WTC11 (cell line): ENCODE data around the gene SNX30. TPM values are rescaled to one million over a fixed set of nuclear protein-coding genes. Genes with fewer than 3 reads are reported as not detected.

ENCODE experiments used
- AFF4 ChIP-seq: sonication (generic); formaldehyde crosslinking; IDR thresholded peaks from 2 replicates; pipeline ENCODE4 v1.8.1; 2023; ENCODE audit warnings: mild to moderate bottlenecking, missing genetic modification reagents, borderline replicate concordance
- AR ChIP-seq: fragments of 250-450 bp; sonication (Bioruptor Pico); IDR thresholded peaks from 2 replicates; pipeline ENCODE4 v1.9.0; 2021; ENCODE audit warnings: mild to moderate bottlenecking
- ATF2 ChIP-seq: sonication (generic); formaldehyde crosslinking; IDR thresholded peaks from 2 replicates; pipeline ENCODE4 v1.8.1; 2022; ENCODE audit warnings: low read depth, missing genetic modification reagents, borderline replicate concordance
- ATF6 ChIP-seq: sonication (generic); formaldehyde crosslinking; IDR thresholded peaks from 2 replicates; pipeline ENCODE4 v1.8.1; 2023; ENCODE audit warnings: mild to moderate bottlenecking, missing genetic modification reagents
- EMX1 ChIP-seq: fragments of 250-450 bp; sonication (Bioruptor Pico); IDR thresholded peaks from 2 replicates; pipeline ENCODE4 v1.8.0; 2021; ENCODE audit warnings: mild to moderate bottlenecking
- ESRRA ChIP-seq: sonication (generic); formaldehyde crosslinking; IDR thresholded peaks from 2 replicates; pipeline ENCODE4 v1.8.1; 2022; ENCODE audit warnings: mild to moderate bottlenecking, missing genetic modification reagents, borderline replicate concordance
- GABPB1 ChIP-seq: sonication (generic); formaldehyde crosslinking; IDR thresholded peaks from 2 replicates; pipeline ENCODE4 v1.8.1; 2023; ENCODE audit warnings: mild to moderate bottlenecking, missing genetic modification reagents
- HMGA2 ChIP-seq: fragments of 250-450 bp; sonication (Bioruptor Pico); IDR thresholded peaks from 2 replicates; pipeline ENCODE4 v1.4.0; 2021; ENCODE audit warnings: mild to moderate bottlenecking, moderate library complexity
- IRF1 ChIP-seq: sonication (generic); formaldehyde crosslinking; IDR thresholded peaks from 2 replicates; pipeline ENCODE4 v1.8.0; 2023; ENCODE audit warnings: missing genetic modification reagents
- MLX ChIP-seq: sonication (generic); formaldehyde crosslinking; IDR thresholded peaks from 2 replicates; pipeline ENCODE4 v1.8.1; 2023; ENCODE audit warnings: mild to moderate bottlenecking, missing genetic modification reagents, moderate library complexity
- NFYB ChIP-seq: sonication (generic); formaldehyde crosslinking; conservative IDR thresholded peaks from 2 replicates; pipeline ENCODE4 v1.8.0; 2022; ENCODE audit warnings: low read depth, missing genetic modification reagents
- NR2C2 ChIP-seq: sonication (generic); formaldehyde crosslinking; IDR thresholded peaks from 2 replicates; pipeline ENCODE4 v1.8.0; 2022; ENCODE audit warnings: mild to moderate bottlenecking, missing genetic modification reagents
- RELA ChIP-seq: sonication (generic); formaldehyde crosslinking; IDR thresholded peaks from 2 replicates; pipeline ENCODE4 v1.8.1; 2022; ENCODE audit warnings: missing genetic modification reagents, mild to moderate bottlenecking, borderline replicate concordance
- SMAD4 ChIP-seq: sonication (generic); formaldehyde crosslinking; IDR thresholded peaks from 2 replicates; pipeline ENCODE4 v1.8.0; 2022; ENCODE audit warnings: mild to moderate bottlenecking, missing genetic modification reagents
- STAT6 ChIP-seq: sonication (generic); formaldehyde crosslinking; conservative IDR thresholded peaks from 2 replicates; pipeline ENCODE4 v1.8.1; 2023; ENCODE audit warnings: mild to moderate bottlenecking, low read depth, missing genetic modification reagents, moderate library complexity
- TEAD1 ChIP-seq: sonication (generic); formaldehyde crosslinking; IDR thresholded peaks from 2 replicates; pipeline ENCODE4 v1.8.0; 2022; ENCODE audit warnings: mild to moderate bottlenecking, missing genetic modification reagents
- ZNF121 ChIP-seq: sonication (generic); formaldehyde crosslinking; IDR thresholded peaks from 2 replicates; pipeline ENCODE4 v1.8.0; 2023; ENCODE audit warnings: missing genetic modification reagents
- ZNF219 ChIP-seq: sonication (generic); formaldehyde crosslinking; IDR thresholded peaks from 2 replicates; pipeline ENCODE4 v1.8.0; 2023; ENCODE audit warnings: missing genetic modification reagents, mild to moderate bottlenecking, borderline replicate concordance
- ZNF232 ChIP-seq: sonication (generic); formaldehyde crosslinking; IDR thresholded peaks from 2 replicates; pipeline ENCODE4 v1.8.0; 2022; ENCODE audit warnings: mild to moderate bottlenecking, missing genetic modification reagents
- ZNF396 ChIP-seq: fragments of 250-450 bp; sonication (Bioruptor Pico); IDR thresholded peaks from 2 replicates; pipeline ENCODE4 v1.8.0; 2021; ENCODE audit warnings: mild to moderate bottlenecking, moderate library complexity, borderline replicate concordance
- ZNF425 ChIP-seq: fragments of 250-450 bp; sonication (Bioruptor Pico); conservative IDR thresholded peaks from 2 replicates; pipeline ENCODE4 v1.9.0; 2021; ENCODE audit warnings: mild to moderate bottlenecking
- total RNA-seq: library from RNA; stranded (reverse); gene quantifications from 3 replicates; pipeline ENCODE4 v1.2.3, GENCODE V29; 2021

SNX30 gene
- total RNA-seq, 1 experiment from 2014 or later, result 13.4 TPM

- no peak for TF ChIP-seq STAT6
- TF ChIP-seq GABPB1, result no peak
- no peak for TF ChIP-seq ZNF425
- TF ChIP-seq ZNF232, result 0 out of 2 replicates have a peak, but pooled peaks have one; percentile 38
- TF ChIP-seq IRF1, result no peak
- TF ChIP-seq ATF2 (CRISPR knock-in tag), result no peak
- TF ChIP-seq MLX (CRISPR knock-in tag), result no peak
- TF ChIP-seq AFF4 (CRISPR knock-in tag), result no peak
- TF ChIP-seq NR2C2 (CRISPR knock-in tag), result no peak
- TF ChIP-seq ZNF396, result no peak
- TF ChIP-seq HMGA2 (CRISPR knock-in tag), result no peak
- no peak for TF ChIP-seq ATF6 (CRISPR knock-in tag)
- no peak for TF ChIP-seq ESRRA (CRISPR knock-in tag)
- TF ChIP-seq TEAD1, result 0 out of 2 replicates have a peak, but pooled peaks have one; percentile 28
- no peak for TF ChIP-seq SMAD4
- TF ChIP-seq NFYB (CRISPR knock-in tag), result peak; percentile 40; the same call in 1 of the 2 replicates
- TF ChIP-seq EMX1, result no peak
- TF ChIP-seq ZNF219, result no peak
- TF ChIP-seq AR (CRISPR knock-in tag), result no peak
- TF ChIP-seq RELA (CRISPR knock-in tag), result no peak
- TF ChIP-seq ZNF121 (CRISPR knock-in tag), result no peak
Observed at GRCh38 chr9:112717661-112718331, 32.8 kb upstream of the SNX30 start, which contains the start of gene INIP (continued).
